ENCODE data around the gene FLRT2. TPM values are rescaled to one million over a fixed set of nuclear protein-coding genes. Genes with fewer than 3 reads are reported as not detected.

The FLRT2 gene
- 46.5 TPM for total RNA-seq

GRCh38 chr14:85529803-85530574 lies at the start of gene FLRT2:
Gene FLRT2, plus strand, starts transcription at chr14:85530144. Its CDS starts 91,371 bp downstream, at chr14:85621515.
- peak; percentile 77 for DNase-seq

DNA sequence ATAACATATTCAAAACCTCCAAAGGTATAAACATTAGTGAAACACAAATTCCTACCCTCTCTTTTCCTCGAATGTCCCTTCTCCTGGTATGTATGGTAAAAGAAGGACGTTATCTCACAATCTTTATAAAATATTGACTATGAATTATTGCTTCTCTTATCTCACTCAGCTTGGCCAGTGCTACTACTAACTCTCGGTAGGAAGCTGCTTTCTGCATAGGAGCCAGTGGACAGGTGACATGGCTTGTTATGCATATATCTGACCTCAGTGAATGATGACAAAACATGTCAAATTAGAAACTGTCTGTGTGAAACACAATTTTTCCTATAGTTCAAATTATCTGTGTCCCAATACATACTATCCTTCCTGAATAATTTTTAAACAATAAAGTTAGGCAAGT lies 48.5 kb upstream of the FLRT2 start:
- DNase-seq, result no peak

- no peak for DNase-seq
Measured at GRCh38 chr14:85482552-85482951, 47.4 kb upstream of the FLRT2 start.

DNA sequence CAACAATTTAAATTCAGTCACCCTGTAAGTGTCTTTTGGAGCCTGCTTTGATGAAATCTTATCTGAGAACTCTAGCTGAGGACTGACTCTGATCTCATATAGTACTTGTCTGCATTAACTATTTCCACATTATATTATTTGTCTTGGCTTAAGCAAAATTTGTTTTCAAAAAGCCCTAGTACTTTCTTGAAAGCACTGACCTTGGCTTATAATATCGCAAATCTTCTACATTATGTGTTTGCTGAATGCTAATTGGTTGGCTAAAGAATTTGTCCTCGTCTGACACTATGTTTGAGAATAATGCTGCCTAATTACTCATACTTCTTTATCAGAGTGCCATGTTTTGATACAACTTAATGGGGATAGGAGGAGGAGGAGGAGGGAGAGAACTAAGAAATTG lies 46.9 kb upstream of the FLRT2 start:
- no peak for DNase-seq

GRCh38 chr14:85483652-85484051 lies 46.3 kb upstream of the FLRT2 start:
- no peak for DNase-seq

DNA sequence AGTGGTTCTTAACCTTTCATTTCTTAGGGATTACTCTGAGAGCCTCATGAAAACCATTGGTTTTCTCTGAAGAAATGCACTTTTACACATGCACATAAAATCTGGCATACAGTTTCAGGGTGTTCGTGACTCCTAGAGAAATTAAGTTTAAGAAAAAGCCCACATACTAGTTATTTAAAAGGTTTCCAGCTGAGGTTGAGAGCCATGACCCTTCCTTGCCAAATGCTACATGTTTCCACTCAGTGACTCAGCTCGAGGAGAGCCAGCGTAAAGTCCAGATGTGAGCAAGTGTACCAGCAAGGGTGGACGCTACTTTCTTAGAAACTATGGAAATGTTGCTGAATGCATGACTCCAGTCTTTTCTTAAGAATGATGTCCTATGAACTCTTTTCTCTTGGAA lies 42.7 kb upstream of the FLRT2 start:
- DNase-seq, result no peak

GRCh38 chr14:85501751-85502150 lies 28.2 kb upstream of the FLRT2 start:
- no peak for DNase-seq

DNA sequence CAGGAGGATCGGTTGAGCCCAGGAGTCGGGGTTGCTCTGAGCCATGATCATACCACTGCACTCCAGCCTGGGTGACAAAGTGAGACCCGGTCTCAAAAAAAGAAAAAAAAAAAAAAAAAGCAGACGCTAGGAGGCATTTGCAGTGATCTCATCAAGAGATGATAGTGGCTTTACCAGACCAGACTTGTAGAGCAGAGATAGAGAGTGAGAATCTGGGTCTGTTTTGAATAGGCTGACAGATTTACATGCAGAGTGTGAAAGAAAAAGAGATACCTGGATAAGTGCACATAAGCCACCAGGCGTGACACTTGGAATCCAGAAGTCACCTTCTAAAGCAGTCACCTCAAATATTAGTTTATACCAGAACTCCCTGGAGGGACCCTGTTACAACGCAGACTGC lies 21.1 kb upstream of the FLRT2 start:
- DNase-seq, result peak; percentile 21

DNA sequence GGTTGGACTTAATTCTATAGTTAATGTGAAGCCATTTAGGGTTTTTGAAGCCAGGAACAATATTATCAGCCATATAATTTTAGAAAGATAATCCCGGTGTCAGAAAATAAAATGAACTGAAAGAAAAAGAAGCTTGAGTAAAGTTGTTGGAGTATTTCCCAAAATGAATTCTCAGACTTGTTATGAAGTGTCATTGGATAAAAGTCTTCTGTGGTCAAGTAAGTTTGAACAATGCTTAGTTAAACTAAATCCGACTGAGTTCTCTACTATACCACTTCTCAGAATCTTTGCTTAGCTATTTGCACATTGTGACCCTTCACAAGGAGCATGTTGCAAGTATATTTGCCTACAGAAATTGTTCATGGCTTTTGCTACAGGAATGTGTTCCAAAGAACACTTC lies 17.5 kb upstream of the FLRT2 start:
- DNase-seq, result no peak

- no peak for DNase-seq
Measured at GRCh38 chr14:85514487-85514886, 15.5 kb upstream of the FLRT2 start.

- DNase-seq, result peak; percentile 48
Measured at GRCh38 chr14:85516239-85517113, 13.5 kb upstream of the FLRT2 start.

DNA sequence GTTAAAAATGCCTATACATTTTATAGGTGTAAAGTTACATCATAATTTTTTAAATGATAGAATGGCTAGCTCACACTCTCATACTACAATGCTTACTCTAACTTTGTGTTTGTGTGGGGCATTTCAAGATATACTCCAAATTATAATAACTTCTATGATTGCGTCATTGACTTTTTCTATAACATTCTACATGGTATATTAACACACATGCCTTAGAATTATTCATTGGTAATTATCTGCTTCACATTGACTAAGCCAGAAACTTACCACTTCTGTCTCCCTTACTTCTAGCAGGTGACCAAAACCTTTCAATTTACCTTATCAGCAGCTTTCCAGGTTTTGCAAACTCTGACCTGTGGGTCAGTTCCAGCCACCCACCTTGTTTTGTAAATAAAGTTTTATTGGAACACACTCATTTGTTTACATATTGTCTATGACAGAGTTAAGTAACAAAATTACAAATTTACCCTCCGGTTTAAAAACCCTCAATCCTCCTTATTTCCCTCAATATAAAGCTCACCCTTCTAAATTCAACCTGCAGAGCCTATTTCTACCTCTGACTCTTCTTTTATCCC lies 12.7 kb upstream of the FLRT2 start:
- DNase-seq, result no peak

DNA sequence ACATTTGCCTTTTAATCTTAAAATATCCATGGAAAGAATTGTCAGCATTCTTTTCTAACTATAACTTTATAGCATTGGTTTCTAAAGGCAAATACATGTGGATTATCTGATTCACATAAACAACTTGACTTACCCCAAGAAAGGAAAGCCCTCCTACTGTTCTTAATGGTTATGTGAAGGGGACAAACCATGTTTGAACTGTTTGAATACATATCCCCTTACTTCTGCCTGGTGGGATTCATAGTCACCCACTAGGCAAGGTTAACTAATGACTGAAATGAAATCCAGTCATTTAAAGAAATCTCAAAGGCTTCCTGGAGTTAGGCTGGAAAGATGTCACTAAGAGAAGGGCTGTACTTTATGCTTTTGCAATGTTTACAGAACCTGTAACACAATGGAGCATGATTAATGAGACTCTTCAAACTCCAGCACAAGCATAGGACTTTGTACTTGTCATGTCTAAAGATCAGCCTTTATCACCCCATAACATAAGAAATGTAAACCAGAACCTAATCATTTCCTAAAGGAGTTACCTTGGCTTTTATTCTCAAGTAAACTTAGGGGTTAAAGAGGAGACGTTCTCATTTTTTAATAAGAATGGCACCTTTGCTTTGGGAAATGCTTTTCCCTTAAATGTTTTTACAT lies 10.2 kb upstream of the FLRT2 start:
- DNase-seq, result no peak

GRCh38 chr14:85520581-85520980 lies 9.4 kb upstream of the FLRT2 start:
- DNase-seq, result no peak

DNA sequence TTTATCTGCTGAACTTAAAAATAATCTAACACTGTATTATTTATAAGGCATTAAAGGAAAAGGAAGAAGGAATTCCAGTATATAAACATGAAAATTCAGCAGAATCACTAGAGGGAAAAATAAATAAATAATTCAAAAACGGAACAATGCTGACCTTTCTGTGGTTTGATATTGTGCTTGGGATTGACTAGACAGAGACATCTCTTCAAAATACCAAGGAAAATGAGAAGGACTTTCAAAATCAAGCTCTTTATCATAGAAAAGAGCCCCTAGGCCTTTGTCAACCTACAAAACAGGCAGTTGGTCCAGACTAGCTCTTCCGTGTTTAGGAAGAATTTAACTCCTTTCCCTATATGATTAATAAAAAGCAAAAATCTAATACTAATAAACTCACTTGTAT lies 6.3 kb upstream of the FLRT2 start:
- no peak for DNase-seq

GRCh38 chr14:85527006-85527405 lies 2.9 kb upstream of the FLRT2 start:
- DNase-seq, result no peak

DNA sequence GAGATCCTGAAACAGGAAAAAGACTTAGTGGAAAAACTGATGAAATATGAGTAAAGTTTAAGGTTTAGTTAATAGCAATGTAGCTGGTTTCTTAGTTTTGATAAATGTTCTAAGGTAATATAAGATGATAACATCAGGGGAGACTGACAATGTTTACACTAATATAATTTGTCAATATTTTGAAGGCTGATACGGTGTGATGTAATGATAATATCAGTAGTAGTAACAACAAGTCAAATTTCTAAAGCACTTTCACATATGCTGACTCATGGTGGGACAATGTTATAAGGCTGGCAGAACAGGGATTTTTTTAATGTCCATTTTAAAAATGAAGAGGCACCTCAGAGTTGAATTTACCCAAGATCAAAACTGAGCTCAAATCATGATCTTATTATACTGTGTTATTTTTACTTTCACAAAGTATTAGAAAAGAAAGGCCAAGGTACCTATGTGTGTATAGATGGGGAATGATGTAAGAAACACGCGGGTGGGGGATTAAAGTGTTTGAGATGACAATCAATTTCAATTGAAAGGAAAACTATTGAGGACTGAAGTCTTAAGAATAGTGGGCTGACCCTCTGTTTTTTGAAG lies 2.4 kb upstream of the FLRT2 start:
- DNase-seq, result no peak

- DNase-seq, result peak; percentile 91
Measured at GRCh38 chr14:85528080-85528896, 1.7 kb upstream of the FLRT2 start.

- DNase-seq, result peak; percentile 73
Measured at GRCh38 chr14:85528897-85529631, 880 bp upstream of the FLRT2 start.

DNA sequence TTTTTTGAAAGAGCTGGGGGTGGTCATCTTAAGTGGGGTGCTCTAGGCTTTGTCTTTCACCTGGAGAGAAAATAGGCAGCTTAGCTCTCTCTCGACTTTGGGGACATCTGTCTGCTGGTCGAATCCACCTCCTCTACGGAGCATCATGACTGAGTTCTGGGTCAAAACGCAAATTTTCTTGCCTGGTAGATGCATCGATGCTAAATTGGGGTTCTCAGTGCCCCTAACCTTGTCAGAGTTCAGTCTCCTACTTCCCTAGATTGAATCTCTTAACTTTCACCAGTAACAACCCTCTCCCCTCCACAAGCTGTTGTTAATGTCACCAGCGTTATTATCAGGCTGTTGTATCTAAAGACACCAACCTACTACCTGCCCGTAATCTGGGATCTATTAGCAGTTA lies 682 bp downstream of the FLRT2 start:
- DNase-seq, result no peak

- DNase-seq, result no peak
Measured at GRCh38 chr14:85531141-85531586, 1.2 kb downstream of the FLRT2 start.

Measured in tongue (tissue), 2 donors.